OCI-LY1 (cell line): ENCODE data around the gene GSK3A.

Experiments
- H2AFZ ChIP-seq: fragments of 200-600 bp; sonication (generic), shearing (Covaris generic); 2 replicates; pipeline ENCODE4 v1.6.0; 2014; ENCODE audit warnings: antibody characterized with exemption, mild to moderate bottlenecking, low read length
- H3F3A ChIP-seq: fragments of 200-600 bp; sonication (generic), shearing (Covaris generic); 2 replicates; pipeline ENCODE4 v1.6.0; 2014; ENCODE audit warnings: mild to moderate bottlenecking, antibody characterized with exemption, low read length, moderate library complexity; ENCODE audit not compliant: insufficient read depth
- H3K27ac ChIP-seq: fragments of 200-600 bp; sonication (generic); 2 replicates; pipeline ENCODE4 v1.5.1; 2014; ENCODE audit warnings: low read length, mixed run types, mild to moderate bottlenecking, low read depth; ENCODE audit not compliant: poor library complexity, severe bottlenecking
- H3K27me3 ChIP-seq: fragments of 200-600 bp; sonication (generic); 2 replicates; pipeline ENCODE4 v1.6.0; 2014; ENCODE audit warnings: antibody characterized with exemption, mild to moderate bottlenecking, low read length, moderate library complexity; ENCODE audit not compliant: insufficient read depth
- H3K36me3 ChIP-seq: fragments of 200-600 bp; sonication (generic); 2 replicates; pipeline ENCODE4 v1.6.1; 2014; ENCODE audit warnings: mild to moderate bottlenecking, antibody characterized with exemption, low read length, moderate library complexity, mixed read lengths; ENCODE audit not compliant: insufficient read depth
- H3K4me1 ChIP-seq: fragments of 200-600 bp; sonication (generic); 2 replicates; pipeline ENCODE4 v1.5.1; 2014; ENCODE audit warnings: mild to moderate bottlenecking, low read length, moderate library complexity; ENCODE audit not compliant: insufficient read depth, severe bottlenecking
- H3K4me2 ChIP-seq: fragments of 200-600 bp; sonication (generic), shearing (Covaris generic); 2 replicates; pipeline ENCODE4 v1.6.1; 2014; ENCODE audit warnings: low read length
- H3K4me3 ChIP-seq: fragments of 200-600 bp; sonication (generic); 2 replicates; pipeline ENCODE4 v1.5.1; 2014; ENCODE audit warnings: low read length, low read depth, mild to moderate bottlenecking, mixed read lengths; ENCODE audit not compliant: poor library complexity, severe bottlenecking
- H3K79me2 ChIP-seq: fragments of 200-600 bp; shearing (Covaris generic); 2 replicates; pipeline ENCODE4 v1.6.1; 2016; ENCODE audit warnings: mixed run types, low read length, mixed read lengths; ENCODE audit not compliant: insufficient read depth
- H3K9ac ChIP-seq: fragments of 200-600 bp; sonication (generic), shearing (Covaris generic); 2 replicates; pipeline ENCODE4 v1.6.1; 2014; ENCODE audit warnings: mild to moderate bottlenecking, low read length, mixed read lengths
- H3K9me2 ChIP-seq: fragments of 200-600 bp; sonication (generic), shearing (Covaris generic); 2 replicates; pipeline ENCODE4 v1.6.1; 2014; ENCODE audit warnings: low read depth, mild to moderate bottlenecking, low read length, mixed read lengths
- H3K9me3 ChIP-seq: fragments of 200-600 bp; shearing (Covaris generic); 2 replicates; pipeline ENCODE4 v1.6.1; 2014; ENCODE audit warnings: low read length, mixed read lengths
- H4K20me1 ChIP-seq: fragments of 200-600 bp; sonication (generic), shearing (Covaris generic); 2 replicates; pipeline ENCODE4 v1.6.0; 2016; ENCODE audit warnings: mild to moderate bottlenecking, low read length; ENCODE audit not compliant: insufficient read depth
- EZH2 ChIP-seq: fragments of 200-600 bp; sonication (generic), shearing (Covaris generic); IDR thresholded peaks from 2 replicates; pipeline ENCODE4 v1.8.0; 2017; ENCODE audit warnings: borderline replicate concordance, mixed run types, mild to moderate bottlenecking, antibody characterized with exemption, low read length, moderate library complexity, mixed read lengths
- TF ChIP-seq, protein P1 (sequence below): fragments of 200-600 bp; sonication (generic), shearing (Covaris generic); IDR thresholded peaks from 2 replicates; pipeline ENCODE4 v1.5.1; 2017; ENCODE audit warnings: mild to moderate bottlenecking, antibody characterized with exemption, low read length, moderate library complexity, mixed read lengths

The GSK3A gene

DNA sequence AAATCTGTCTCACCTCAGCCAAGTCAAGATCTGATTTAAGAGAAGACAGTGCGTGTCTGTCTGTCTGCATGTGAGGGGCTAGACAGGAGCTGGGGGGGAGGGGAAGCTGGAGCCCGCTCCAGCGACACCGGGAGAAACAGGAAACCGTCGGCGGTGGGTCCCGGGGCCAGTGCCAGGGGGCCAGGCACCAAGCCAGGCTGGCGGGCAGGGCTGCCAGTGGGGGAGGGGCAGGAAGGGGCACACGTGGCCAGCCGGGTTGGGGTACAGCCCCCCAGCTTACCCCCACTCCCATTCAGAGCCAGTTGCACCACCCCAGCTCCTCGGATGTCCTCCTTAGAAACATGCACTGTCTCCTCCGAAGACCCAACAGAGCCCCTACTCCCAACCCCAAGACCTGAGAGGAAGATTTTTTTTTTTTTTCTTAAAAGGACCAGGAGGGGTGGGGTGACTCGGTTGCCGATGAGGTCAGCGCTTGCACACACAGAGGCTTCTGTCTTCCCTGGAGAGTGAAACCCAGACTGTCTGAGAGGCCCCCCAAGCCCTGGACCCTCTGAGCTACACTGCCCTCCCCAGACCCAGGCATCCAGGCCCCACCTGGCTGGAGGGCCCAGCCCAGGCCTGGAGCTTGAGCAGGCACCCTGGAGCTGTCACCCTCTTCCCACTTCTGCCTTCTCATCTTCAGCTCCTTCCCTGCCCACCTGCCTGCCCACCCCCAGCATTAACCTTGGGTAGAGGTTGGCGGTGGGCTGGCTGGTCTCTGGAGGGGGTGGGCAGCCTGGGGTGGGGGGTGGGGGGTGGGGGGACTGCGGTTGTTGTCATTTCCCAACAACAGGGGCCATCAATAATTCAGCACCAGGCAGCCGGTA lies 8.5 kb upstream of the GSK3A start:
- peak overlapping the region; percentile 22; the same call in 1 of the 2 replicates for H3K4me2 ChIP-seq
- no peaks in the 10 kb centered on the region for H4K20me1 ChIP-seq
- 0 out of 2 replicates have a peak, but pooled peaks cover 8% of the 10 kb centered on the region for H3K79me2 ChIP-seq
- H3K36me3 ChIP-seq = peaks cover 18% of the 10 kb centered on the region; the same call in 1 of the 2 replicates
- peaks cover 32% of the 10 kb centered on the region for H3K4me1 ChIP-seq
- no peaks in the 10 kb centered on the region for H3K9me3 ChIP-seq
- no peaks in the 10 kb centered on the region for H3K9me2 ChIP-seq
- H3F3A ChIP-seq = no peaks in the 10 kb centered on the region
- H3K9ac ChIP-seq = no peak overlapping the region
- TF ChIP-seq, protein P1, sequence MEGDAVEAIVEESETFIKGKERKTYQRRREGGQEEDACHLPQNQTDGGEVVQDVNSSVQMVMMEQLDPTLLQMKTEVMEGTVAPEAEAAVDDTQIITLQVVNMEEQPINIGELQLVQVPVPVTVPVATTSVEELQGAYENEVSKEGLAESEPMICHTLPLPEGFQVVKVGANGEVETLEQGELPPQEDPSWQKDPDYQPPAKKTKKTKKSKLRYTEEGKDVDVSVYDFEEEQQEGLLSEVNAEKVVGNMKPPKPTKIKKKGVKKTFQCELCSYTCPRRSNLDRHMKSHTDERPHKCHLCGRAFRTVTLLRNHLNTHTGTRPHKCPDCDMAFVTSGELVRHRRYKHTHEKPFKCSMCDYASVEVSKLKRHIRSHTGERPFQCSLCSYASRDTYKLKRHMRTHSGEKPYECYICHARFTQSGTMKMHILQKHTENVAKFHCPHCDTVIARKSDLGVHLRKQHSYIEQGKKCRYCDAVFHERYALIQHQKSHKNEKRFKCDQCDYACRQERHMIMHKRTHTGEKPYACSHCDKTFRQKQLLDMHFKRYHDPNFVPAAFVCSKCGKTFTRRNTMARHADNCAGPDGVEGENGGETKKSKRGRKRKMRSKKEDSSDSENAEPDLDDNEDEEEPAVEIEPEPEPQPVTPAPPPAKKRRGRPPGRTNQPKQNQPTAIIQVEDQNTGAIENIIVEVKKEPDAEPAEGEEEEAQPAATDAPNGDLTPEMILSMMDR = no peak
- no peak for TF ChIP-seq EZH2
- H3K27me3 ChIP-seq = 0 out of 2 replicates have a peak, but pooled peaks cover 4% of the 10 kb centered on the region
- no peak overlapping the region for H3K4me3 ChIP-seq
- H2AFZ ChIP-seq = no peak overlapping the region
- H3K27ac ChIP-seq = peak overlapping the region; percentile 46

GRCh38 chr19:42250183-42250665 lies 7.8 kb upstream of the GSK3A start:
- H3K4me2 ChIP-seq = no peak overlapping the region; the same call in 1 of the 2 replicates
- H2AFZ ChIP-seq = no peak overlapping the region
- no peaks in the 10 kb centered on the region for H3K27me3 ChIP-seq
- H3K27ac ChIP-seq = peak overlapping the region; percentile 46
- no peak overlapping the region for H3K9ac ChIP-seq
- no peaks in the 10 kb centered on the region for H3F3A ChIP-seq
- H3K9me3 ChIP-seq = no peaks in the 10 kb centered on the region
- TF ChIP-seq EZH2 = no peak
- TF ChIP-seq, protein P1 = no peak
- H3K9me2 ChIP-seq = no peaks in the 10 kb centered on the region
- H3K79me2 ChIP-seq = 0 out of 2 replicates have a peak, but pooled peaks cover 8% of the 10 kb centered on the region
- H3K4me1 ChIP-seq = peaks cover 27% of the 10 kb centered on the region
- no peaks in the 10 kb centered on the region for H4K20me1 ChIP-seq
- peaks cover 18% of the 10 kb centered on the region; the same call in 1 of the 2 replicates for H3K36me3 ChIP-seq
- no peak overlapping the region for H3K4me3 ChIP-seq

GRCh38 chr19:42249769-42250168 lies 7.4 kb upstream of the GSK3A start:
- no peak overlapping the region for H3K4me2 ChIP-seq
- no peak overlapping the region for H3K9ac ChIP-seq
- TF ChIP-seq, protein P1 = no peak
- TF ChIP-seq EZH2 = no peak
- H3K27me3 ChIP-seq = no peaks in the 10 kb centered on the region
- H3K9me2 ChIP-seq = no peaks in the 10 kb centered on the region
- H3K4me1 ChIP-seq = peaks cover 31% of the 10 kb centered on the region
- peaks cover 18% of the 10 kb centered on the region; the same call in 1 of the 2 replicates for H3K36me3 ChIP-seq
- peak overlapping the region; percentile 46 for H3K27ac ChIP-seq
- H3K9me3 ChIP-seq = no peaks in the 10 kb centered on the region
- 0 out of 2 replicates have a peak, but pooled peaks cover 8% of the 10 kb centered on the region for H3K79me2 ChIP-seq
- no peak overlapping the region for H3K4me3 ChIP-seq
- no peak overlapping the region for H2AFZ ChIP-seq
- no peaks in the 10 kb centered on the region for H3F3A ChIP-seq
- H4K20me1 ChIP-seq = no peaks in the 10 kb centered on the region
